Measurements from ENCODE around the gene CTPS2.

CTPS2 gene

GRCh38 chrX:16714504-16714903 is 2.0 kb upstream of the CTPS2 start:
- DNase-seq (ENCODE audit: extremely low read depth in 1 of 2, low read depth in 1 of 2), result no peak

- no peak for DNase-seq (ENCODE audit: extremely low read depth in 1 of 2, low read depth in 1 of 2)
These were observed 449 bp downstream of the CTPS2 start for GRCh38 chrX:16711893-16712547.

- no peak for DNase-seq (ENCODE audit: extremely low read depth in 1 of 2, low read depth in 1 of 2)
These were observed 1.2 kb downstream of the CTPS2 start for GRCh38 chrX:16711219-16711811.

GRCh38 chrX:16708016-16708415 is 4.5 kb downstream of the CTPS2 start:
- no peak for DNase-seq (ENCODE audit: extremely low read depth in 1 of 2, low read depth in 1 of 2)

GRCh38 chrX:16705370-16705769 is 7.1 kb downstream of the CTPS2 start:
- DNase-seq (ENCODE audit: extremely low read depth in 1 of 2, low read depth in 1 of 2), result no peak

GRCh38 chrX:16702700-16703599 is 9.5 kb downstream of the CTPS2 start:
- DNase-seq (ENCODE audit: extremely low read depth in 1 of 2, low read depth in 1 of 2), result no peak

GRCh38 chrX:16700734-16701133 is 11.7 kb downstream of the CTPS2 start:
- DNase-seq (ENCODE audit: extremely low read depth in 1 of 2, low read depth in 1 of 2), result no peak

- no peak for DNase-seq (ENCODE audit: extremely low read depth in 1 of 2, low read depth in 1 of 2)
These were observed 13.1 kb downstream of the CTPS2 start for GRCh38 chrX:16699389-16699788.

- DNase-seq (ENCODE audit: extremely low read depth in 1 of 2, low read depth in 1 of 2), result no peak
These were observed 15.5 kb downstream of the CTPS2 start for GRCh38 chrX:16696956-16697355.

GRCh38 chrX:16695079-16695676 is 17.3 kb downstream of the CTPS2 start:
- DNase-seq (ENCODE audit: extremely low read depth in 1 of 2, low read depth in 1 of 2), result peak; percentile 35 to 40

- DNase-seq (ENCODE audit: extremely low read depth in 1 of 2, low read depth in 1 of 2), result no peak
These were observed 25.0 kb downstream of the CTPS2 start for GRCh38 chrX:16687514-16687913.

GRCh38 chrX:16683007-16683664 is 29.3 kb downstream of the CTPS2 start:
- DNase-seq (ENCODE audit: extremely low read depth in 1 of 2, low read depth in 1 of 2), result no peak

GRCh38 chrX:16678689-16679088 is 33.8 kb downstream of the CTPS2 start:
- DNase-seq (ENCODE audit: extremely low read depth in 1 of 2, low read depth in 1 of 2), result no peak

- DNase-seq (ENCODE audit: extremely low read depth in 1 of 2, low read depth in 1 of 2), result no peak
These were observed 41.5 kb downstream of the CTPS2 start for GRCh38 chrX:16671005-16671404.

- DNase-seq (ENCODE audit: extremely low read depth in 1 of 2, low read depth in 1 of 2), result no peak
These were observed 45.9 kb downstream of the CTPS2 start for GRCh38 chrX:16666541-16666940.

- no peak for DNase-seq (ENCODE audit: extremely low read depth in 1 of 2, low read depth in 1 of 2)
These were observed 47.4 kb downstream of the CTPS2 start for GRCh38 chrX:16665089-16665488.

GRCh38 chrX:16664626-16665025 is 47.8 kb downstream of the CTPS2 start:
- DNase-seq (ENCODE audit: extremely low read depth in 1 of 2, low read depth in 1 of 2), result no peak

- DNase-seq (ENCODE audit: extremely low read depth in 1 of 2, low read depth in 1 of 2), result no peak
These were observed 48.4 kb downstream of the CTPS2 start for GRCh38 chrX:16664074-16664473.

GRCh38 chrX:16662402-16662801 is 50.1 kb downstream of the CTPS2 start:
- DNase-seq (ENCODE audit: extremely low read depth in 1 of 2, low read depth in 1 of 2), result no peak

GRCh38 chrX:16661495-16661894 is 51.0 kb downstream of the CTPS2 start:
- no peak for DNase-seq (ENCODE audit: extremely low read depth in 1 of 2, low read depth in 1 of 2)

GRCh38 chrX:16659321-16659720 is 53.1 kb downstream of the CTPS2 start:
- no peak for DNase-seq (ENCODE audit: extremely low read depth in 1 of 2, low read depth in 1 of 2)

Data from activated CD8-positive, alpha-beta memory T cell treated with anti-CD3 and anti-CD28 coated beads for 1 hour (primary cell).